Neural cell (in vitro differentiated cells): ENCODE measurements around the gene ANKK1. TPM values are rescaled to one million over a fixed set of nuclear protein-coding genes. Genes with fewer than 3 reads are reported as not detected.

Experiments used
- H2AFZ ChIP-seq: fragments of 200-600, 300-800 bp; sonication (generic), shearing (Covaris generic); 2 replicates; pipeline ENCODE4 v1.6.0; 2014; ENCODE audit warnings: low read depth, mild to moderate bottlenecking, antibody characterized with exemption, low read length, moderate library complexity
- H3F3A ChIP-seq: fragments of 200-600 bp; shearing (Covaris generic); 2 replicates; pipeline ENCODE4 v1.6.1; 2016; ENCODE audit warnings: mild to moderate bottlenecking, moderate library complexity, mixed read lengths, antibody characterized with exemption, low read length; ENCODE audit not compliant: insufficient read depth, poor library complexity, severe bottlenecking
- H3K27ac ChIP-seq: fragments of 200-600, 300-800 bp; sonication (generic), shearing (Covaris generic); 2 replicates; pipeline ENCODE4 v1.5.1; 2014; ENCODE audit warnings: mild to moderate bottlenecking, low read length, moderate library complexity
- H3K27me3 ChIP-seq: fragments of 300-800, 200-600 bp; sonication (generic), shearing (Covaris generic); 2 replicates; pipeline ENCODE4 v1.6.0; 2014; ENCODE audit warnings: mild to moderate bottlenecking, low read depth, low read length, moderate library complexity; ENCODE audit not compliant: insufficient read depth
- H3K36me3 ChIP-seq: fragments of 300-800, 200-600 bp; sonication (generic), shearing (Covaris generic); 2 replicates; pipeline ENCODE4 v1.5.1; 2014; ENCODE audit warnings: mild to moderate bottlenecking, antibody characterized with exemption, low read length, moderate library complexity; ENCODE audit not compliant: insufficient read depth
- H3K4me2 ChIP-seq: fragments of 300-800, 200-600 bp; sonication (generic), shearing (Covaris generic); 2 replicates; pipeline ENCODE4 v1.6.0; 2014; ENCODE audit warnings: mild to moderate bottlenecking, low read length
- H3K4me3 ChIP-seq: fragments of 300-800, 200-600 bp; sonication (generic), shearing (Covaris generic); 2 replicates; pipeline ENCODE4 v1.5.1; 2014; ENCODE audit warnings: mild to moderate bottlenecking, low read length, moderate library complexity
- H3K79me2 ChIP-seq: fragments of 200-600 bp; shearing (Covaris generic); replicated peaks from 2 replicates; pipeline ENCODE4 v1.6.0; 2014; ENCODE audit warnings: mild to moderate bottlenecking, low read length, moderate library complexity; ENCODE audit not compliant: insufficient read depth
- H3K9ac ChIP-seq: fragments of 300-800, 200-600 bp; sonication (generic), shearing (Covaris generic); 2 replicates; pipeline ENCODE4 v1.6.1; 2016; ENCODE audit warnings: mild to moderate bottlenecking, low read length, mixed read lengths
- H3K9me2 ChIP-seq: fragments of 200-600 bp; shearing (Covaris generic); 2 replicates; pipeline ENCODE4 v1.6.1; 2016; ENCODE audit warnings: mild to moderate bottlenecking, low read length, mixed read lengths; ENCODE audit not compliant: insufficient read depth
- H3K9me3 ChIP-seq: fragments of 200-600, 300-800 bp; sonication (generic), shearing (Covaris generic); 2 replicates; pipeline ENCODE4 v1.6.1; 2016; ENCODE audit warnings: mild to moderate bottlenecking, mixed run types, low read length, moderate library complexity, mixed read lengths
- H4K20me1 ChIP-seq: fragments of 200-600 bp; shearing (Covaris generic); 2 replicates; pipeline ENCODE4 v1.6.1; 2016; ENCODE audit warnings: mild to moderate bottlenecking, mixed run types; ENCODE audit not compliant: insufficient read depth
- EP300 ChIP-seq: fragments of 450-650 bp; conservative IDR thresholded peaks from 2 replicates; pipeline ENCODE4 v1.6.1; 2014; ENCODE audit warnings: antibody characterized with exemption, mild to moderate bottlenecking, moderate library complexity; ENCODE audit not compliant: poor library complexity, severe bottlenecking
- EZH2 ChIP-seq: fragments of 200-600, 300-800 bp; shearing (Covaris generic), sonication (generic); IDR thresholded peaks from 2 replicates; pipeline ENCODE4 v1.6.1; 2014; ENCODE audit warnings: antibody characterized with exemption, low read length, borderline replicate concordance, mild to moderate bottlenecking; ENCODE audit not compliant: insufficient read depth, poor library complexity, severe bottlenecking
- MXI1 ChIP-seq: fragments of 450-650 bp; conservative IDR thresholded peaks from 2 replicates; pipeline ENCODE4 v1.6.1; 2014; ENCODE audit warnings: antibody characterized with exemption, mild to moderate bottlenecking; ENCODE audit not compliant: poor library complexity, severe bottlenecking
- POLR2AphosphoS5 ChIP-seq: IDR thresholded peaks from 2 replicates; pipeline ENCODE4 v1.6.1; 2012
- RAD21 ChIP-seq: fragments of 450-650 bp; conservative IDR thresholded peaks from 2 replicates; pipeline ENCODE4 v1.6.1; 2014; ENCODE audit warnings: antibody characterized with exemption, mild to moderate bottlenecking, moderate library complexity
- SMC3 ChIP-seq: fragments of 450-650 bp; conservative IDR thresholded peaks from 2 replicates; pipeline ENCODE4 v1.6.1; 2014; ENCODE audit warnings: antibody characterized with exemption, mild to moderate bottlenecking, moderate library complexity; ENCODE audit not compliant: poor library complexity
- TAF1 ChIP-seq: IDR thresholded peaks from 2 replicates; pipeline ENCODE4 v1.6.1; 2012; ENCODE audit warnings: low read depth
- polyA minus RNA-seq: library from RNA; depleted of rRNA, polyadenylated mRNA; stranded (reverse); fragments of >200 nt; gene quantifications from 2 replicates; pipeline ENCODE4 v1.2.3, GENCODE V29; 2014
- polyA plus RNA-seq: library from polyadenylated mRNA; depleted of rRNA; stranded (reverse); fragments of >200 nt; gene quantifications from 2 replicates; pipeline ENCODE4 v1.2.3, GENCODE V29; 2014
- TF ChIP-seq, protein P1 (sequence below): fragments of 450-650 bp; IDR thresholded peaks from 2 replicates; pipeline ENCODE4 v1.5.1; 2014; ENCODE audit warnings: antibody characterized with exemption, mild to moderate bottlenecking, moderate library complexity; ENCODE audit not compliant: poor library complexity, severe bottlenecking
- TF ChIP-seq, protein P2 (sequence below): IDR thresholded peaks from 2 replicates; pipeline ENCODE4 v1.6.1; 2012; ENCODE audit warnings: borderline replicate concordance

ANKK1 gene
- not detected in 2 replicates for polyA plus RNA-seq
- polyA minus RNA-seq: not detected in 2 replicates

GRCh38 chr11:113387605-113388211 is at the start of gene ANKK1:
ANKK1 (plus strand) TSS chr11:113387779; CDS start chr11:113387885, 106 bp downstream.
- Histone ChIP-seq H3K79me2 (no peaks in the 10 kb centered on the region), H3F3A (no peaks in the 10 kb centered on the region), H3K4me3 (no peak within 1 kb of the TSS), H2AFZ (no peak within 1 kb of the TSS), H3K27ac (no peak within 1 kb of the TSS), H3K4me2 (no peak within 1 kb of the TSS), H3K9me3 (no peaks in the 10 kb centered on the region), H3K9me2 (no peaks in the 10 kb centered on the region), H3K36me3 (no peaks in the 10 kb centered on the region), H3K27me3 (peaks cover 11% of the 10 kb centered on the region), H3K9ac (no peak within 1 kb of the TSS), H4K20me1 (no peaks in the 10 kb centered on the region)
- TF ChIP-seq, protein P1, sequence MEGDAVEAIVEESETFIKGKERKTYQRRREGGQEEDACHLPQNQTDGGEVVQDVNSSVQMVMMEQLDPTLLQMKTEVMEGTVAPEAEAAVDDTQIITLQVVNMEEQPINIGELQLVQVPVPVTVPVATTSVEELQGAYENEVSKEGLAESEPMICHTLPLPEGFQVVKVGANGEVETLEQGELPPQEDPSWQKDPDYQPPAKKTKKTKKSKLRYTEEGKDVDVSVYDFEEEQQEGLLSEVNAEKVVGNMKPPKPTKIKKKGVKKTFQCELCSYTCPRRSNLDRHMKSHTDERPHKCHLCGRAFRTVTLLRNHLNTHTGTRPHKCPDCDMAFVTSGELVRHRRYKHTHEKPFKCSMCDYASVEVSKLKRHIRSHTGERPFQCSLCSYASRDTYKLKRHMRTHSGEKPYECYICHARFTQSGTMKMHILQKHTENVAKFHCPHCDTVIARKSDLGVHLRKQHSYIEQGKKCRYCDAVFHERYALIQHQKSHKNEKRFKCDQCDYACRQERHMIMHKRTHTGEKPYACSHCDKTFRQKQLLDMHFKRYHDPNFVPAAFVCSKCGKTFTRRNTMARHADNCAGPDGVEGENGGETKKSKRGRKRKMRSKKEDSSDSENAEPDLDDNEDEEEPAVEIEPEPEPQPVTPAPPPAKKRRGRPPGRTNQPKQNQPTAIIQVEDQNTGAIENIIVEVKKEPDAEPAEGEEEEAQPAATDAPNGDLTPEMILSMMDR: no peak
- TF ChIP-seq SMC3 (no peak), RAD21 (no peak), EP300 (no peak), MXI1 (no peak), EZH2 (no peak), TAF1 (no peak), POLR2AphosphoS5 (no peak)
- TF ChIP-seq, protein P2, sequence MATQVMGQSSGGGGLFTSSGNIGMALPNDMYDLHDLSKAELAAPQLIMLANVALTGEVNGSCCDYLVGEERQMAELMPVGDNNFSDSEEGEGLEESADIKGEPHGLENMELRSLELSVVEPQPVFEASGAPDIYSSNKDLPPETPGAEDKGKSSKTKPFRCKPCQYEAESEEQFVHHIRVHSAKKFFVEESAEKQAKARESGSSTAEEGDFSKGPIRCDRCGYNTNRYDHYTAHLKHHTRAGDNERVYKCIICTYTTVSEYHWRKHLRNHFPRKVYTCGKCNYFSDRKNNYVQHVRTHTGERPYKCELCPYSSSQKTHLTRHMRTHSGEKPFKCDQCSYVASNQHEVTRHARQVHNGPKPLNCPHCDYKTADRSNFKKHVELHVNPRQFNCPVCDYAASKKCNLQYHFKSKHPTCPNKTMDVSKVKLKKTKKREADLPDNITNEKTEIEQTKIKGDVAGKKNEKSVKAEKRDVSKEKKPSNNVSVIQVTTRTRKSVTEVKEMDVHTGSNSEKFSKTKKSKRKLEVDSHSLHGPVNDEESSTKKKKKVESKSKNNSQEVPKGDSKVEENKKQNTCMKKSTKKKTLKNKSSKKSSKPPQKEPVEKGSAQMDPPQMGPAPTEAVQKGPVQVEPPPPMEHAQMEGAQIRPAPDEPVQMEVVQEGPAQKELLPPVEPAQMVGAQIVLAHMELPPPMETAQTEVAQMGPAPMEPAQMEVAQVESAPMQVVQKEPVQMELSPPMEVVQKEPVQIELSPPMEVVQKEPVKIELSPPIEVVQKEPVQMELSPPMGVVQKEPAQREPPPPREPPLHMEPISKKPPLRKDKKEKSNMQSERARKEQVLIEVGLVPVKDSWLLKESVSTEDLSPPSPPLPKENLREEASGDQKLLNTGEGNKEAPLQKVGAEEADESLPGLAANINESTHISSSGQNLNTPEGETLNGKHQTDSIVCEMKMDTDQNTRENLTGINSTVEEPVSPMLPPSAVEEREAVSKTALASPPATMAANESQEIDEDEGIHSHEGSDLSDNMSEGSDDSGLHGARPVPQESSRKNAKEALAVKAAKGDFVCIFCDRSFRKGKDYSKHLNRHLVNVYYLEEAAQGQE: no peak

GRCh38 chr11:113338730-113339129 is 48.8 kb upstream of the ANKK1 start:
- Histone ChIP-seq H3K27me3 (no peaks in the 10 kb centered on the region), H3K9me2 (no peaks in the 10 kb centered on the region), H3K9me3 (no peaks in the 10 kb centered on the region), H3K4me3 (no peak overlapping the region), H3F3A (no peaks in the 10 kb centered on the region), H2AFZ (no peak overlapping the region), H3K4me2 (no peak overlapping the region), H3K27ac (no peak overlapping the region), H3K36me3 (no peaks in the 10 kb centered on the region), H3K9ac (no peak overlapping the region), H4K20me1 (no peaks in the 10 kb centered on the region), H3K79me2 (no peaks in the 10 kb centered on the region)
- peak; percentile 17 for TF ChIP-seq RAD21
- TF ChIP-seq, protein P1: no peak
